PC-3 (cell line): Measurements from ENCODE around the gene PUS10.

Source experiments
- EZH2phosphoT487 ChIP-seq: fragments of 300-600 bp; sonication (generic); IDR thresholded peaks from 2 replicates; pipeline ENCODE4 v1.6.1; 2018; ENCODE audit warnings: mild to moderate bottlenecking, antibody characterized with exemption, low read length, borderline replicate concordance
- TF ChIP-seq, protein P1 (sequence below): fragments of 300-600 bp; sonication (generic); conservative IDR thresholded peaks from 2 replicates; pipeline ENCODE4 v1.5.1; 2017; ENCODE audit warnings: antibody characterized with exemption, low read depth, mild to moderate bottlenecking, low read length

DNA sequence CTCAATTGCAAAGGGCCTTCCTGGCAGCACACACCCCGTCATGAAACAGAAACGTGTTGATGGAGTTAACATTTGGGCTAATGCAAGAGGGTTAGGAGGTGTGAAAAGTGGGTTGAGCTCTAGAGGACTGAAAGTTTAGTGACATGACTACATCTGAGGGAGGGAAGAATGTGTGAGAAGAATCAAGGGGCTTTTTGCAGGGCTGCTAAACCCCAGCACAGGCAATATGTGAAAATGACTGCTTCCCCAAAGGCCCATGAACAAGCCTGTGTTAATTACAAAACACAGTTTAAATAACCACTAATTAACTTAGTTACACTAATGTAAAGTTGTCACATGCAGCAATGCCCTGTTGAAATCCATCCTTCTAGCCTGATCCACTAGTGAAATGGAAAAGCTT, 63.9 kb downstream of the PUS10 start:
- TF ChIP-seq, protein P1, sequence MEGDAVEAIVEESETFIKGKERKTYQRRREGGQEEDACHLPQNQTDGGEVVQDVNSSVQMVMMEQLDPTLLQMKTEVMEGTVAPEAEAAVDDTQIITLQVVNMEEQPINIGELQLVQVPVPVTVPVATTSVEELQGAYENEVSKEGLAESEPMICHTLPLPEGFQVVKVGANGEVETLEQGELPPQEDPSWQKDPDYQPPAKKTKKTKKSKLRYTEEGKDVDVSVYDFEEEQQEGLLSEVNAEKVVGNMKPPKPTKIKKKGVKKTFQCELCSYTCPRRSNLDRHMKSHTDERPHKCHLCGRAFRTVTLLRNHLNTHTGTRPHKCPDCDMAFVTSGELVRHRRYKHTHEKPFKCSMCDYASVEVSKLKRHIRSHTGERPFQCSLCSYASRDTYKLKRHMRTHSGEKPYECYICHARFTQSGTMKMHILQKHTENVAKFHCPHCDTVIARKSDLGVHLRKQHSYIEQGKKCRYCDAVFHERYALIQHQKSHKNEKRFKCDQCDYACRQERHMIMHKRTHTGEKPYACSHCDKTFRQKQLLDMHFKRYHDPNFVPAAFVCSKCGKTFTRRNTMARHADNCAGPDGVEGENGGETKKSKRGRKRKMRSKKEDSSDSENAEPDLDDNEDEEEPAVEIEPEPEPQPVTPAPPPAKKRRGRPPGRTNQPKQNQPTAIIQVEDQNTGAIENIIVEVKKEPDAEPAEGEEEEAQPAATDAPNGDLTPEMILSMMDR: no peak
- TF ChIP-seq EZH2phosphoT487: no peak
